SU-DHL-6 (cell line): Measurements from ENCODE around the gene PADI3.

Experiments used
- EZH2phosphoT487 ChIP-seq: fragments of 200-600 bp; sonication (generic), shearing (Covaris generic); conservative IDR thresholded peaks from 2 replicates; pipeline ENCODE4 v1.6.1; 2018; ENCODE audit warnings: mild to moderate bottlenecking, antibody characterized with exemption, low read length, moderate library complexity, mixed read lengths
- TF ChIP-seq, protein P1 (sequence below): fragments of 200-600 bp; sonication (generic); IDR thresholded peaks from one replicate; pipeline ENCODE4 v1.5.1; 2017; ENCODE audit warnings: antibody characterized with exemption, mild to moderate bottlenecking, low read length, moderate library complexity; ENCODE audit not compliant: insufficient read depth, poor library complexity, severe bottlenecking

DNA sequence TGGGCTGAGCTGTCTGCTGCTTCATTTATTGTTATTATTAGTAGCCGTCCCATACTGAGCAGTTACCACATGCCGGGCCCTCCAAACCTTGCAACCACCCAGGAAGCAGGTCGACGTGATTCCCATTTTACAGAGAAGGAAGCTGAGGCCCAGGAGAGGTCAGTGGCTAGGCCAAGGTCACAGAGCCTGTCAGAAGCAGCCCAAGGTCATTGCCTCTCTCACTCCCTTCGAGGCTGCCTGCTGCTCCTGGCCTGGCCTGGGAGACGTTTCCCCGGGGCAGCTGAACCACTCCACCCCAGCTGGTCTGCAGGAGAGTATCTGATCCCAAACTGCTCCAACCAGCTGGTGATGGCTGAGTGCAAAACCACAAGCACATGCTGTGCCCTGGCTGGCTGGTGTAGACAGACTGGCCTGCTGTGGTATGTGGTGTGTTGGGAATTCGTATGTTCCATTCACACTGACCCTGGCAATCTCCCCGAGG, 65.6 kb downstream of the PADI3 start:
- TF ChIP-seq, protein P1, sequence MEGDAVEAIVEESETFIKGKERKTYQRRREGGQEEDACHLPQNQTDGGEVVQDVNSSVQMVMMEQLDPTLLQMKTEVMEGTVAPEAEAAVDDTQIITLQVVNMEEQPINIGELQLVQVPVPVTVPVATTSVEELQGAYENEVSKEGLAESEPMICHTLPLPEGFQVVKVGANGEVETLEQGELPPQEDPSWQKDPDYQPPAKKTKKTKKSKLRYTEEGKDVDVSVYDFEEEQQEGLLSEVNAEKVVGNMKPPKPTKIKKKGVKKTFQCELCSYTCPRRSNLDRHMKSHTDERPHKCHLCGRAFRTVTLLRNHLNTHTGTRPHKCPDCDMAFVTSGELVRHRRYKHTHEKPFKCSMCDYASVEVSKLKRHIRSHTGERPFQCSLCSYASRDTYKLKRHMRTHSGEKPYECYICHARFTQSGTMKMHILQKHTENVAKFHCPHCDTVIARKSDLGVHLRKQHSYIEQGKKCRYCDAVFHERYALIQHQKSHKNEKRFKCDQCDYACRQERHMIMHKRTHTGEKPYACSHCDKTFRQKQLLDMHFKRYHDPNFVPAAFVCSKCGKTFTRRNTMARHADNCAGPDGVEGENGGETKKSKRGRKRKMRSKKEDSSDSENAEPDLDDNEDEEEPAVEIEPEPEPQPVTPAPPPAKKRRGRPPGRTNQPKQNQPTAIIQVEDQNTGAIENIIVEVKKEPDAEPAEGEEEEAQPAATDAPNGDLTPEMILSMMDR: no peak
- TF ChIP-seq EZH2phosphoT487: no peak
